ENCODE results near the gene AASDHPPT.
"Not testable (repeated sequence)": the region's sequence is repeated elsewhere in the genome, so short reads cannot be mapped to it uniquely, and the experiment has no call there.

AASDHPPT gene

GRCh38 chr11:106077609-106078455 is at the start of gene AASDHPPT:
TSS of gene AASDHPPT (plus strand) at chr11:106077662. CDS start at chr11:106077711, 49 bp downstream.
- Histone ChIP-seq H3K27ac (ENCODE audit: low read depth, low read length) (peak within 1 kb of the TSS; percentile 85), H3K27me3 (ENCODE audit: control insufficient read depth in 1 of 2, insufficient read depth in 2 of 2, low read length in 2 of 2) (no peaks in the 10 kb centered on the region), H3K9me3 (ENCODE audit: low read length) (no peaks in the 10 kb centered on the region), H3K9ac (ENCODE audit: low read length) (peak within 1 kb of the TSS; percentile 86), H3K4me1 (ENCODE audit: insufficient read depth, low read length) (peaks cover 39% of the 10 kb centered on the region), H3K4me3 (ENCODE audit: low read depth in 1 of 2, low read length in 2 of 2) (peak within 1 kb of the TSS; percentile 82 to 94), H3K36me3 (ENCODE audit: insufficient read depth, low read length) (peaks cover 21% of the 10 kb centered on the region)

- Histone ChIP-seq H3K9ac (ENCODE audit: low read length) (no peak overlapping the region), H3K27ac (ENCODE audit: low read depth, low read length) (no peak overlapping the region), H3K4me3 (ENCODE audit: low read depth in 1 of 2, low read length in 2 of 2) (no peak overlapping the region), H3K9me3 (ENCODE audit: low read length) (no peaks in the 10 kb centered on the region), H3K27me3 (ENCODE audit: control insufficient read depth in 1 of 2, insufficient read depth in 2 of 2, low read length in 2 of 2) (no peaks in the 10 kb centered on the region), H3K4me1 (ENCODE audit: insufficient read depth, low read length) (no peaks in the 10 kb centered on the region), H3K36me3 (ENCODE audit: insufficient read depth, low read length) (no peaks in the 10 kb centered on the region)
Measured at GRCh38 chr11:106030609-106031008, 46.9 kb upstream of the AASDHPPT start.

- no peaks in the 10 kb centered on the region for H3K4me1 ChIP-seq (ENCODE audit: insufficient read depth, low read length)
- H3K4me3 ChIP-seq (ENCODE audit: low read depth in 1 of 2, low read length in 2 of 2): no peak overlapping the region
- H3K36me3 ChIP-seq (ENCODE audit: insufficient read depth, low read length): no peaks in the 10 kb centered on the region
- no peak overlapping the region for H3K9ac ChIP-seq (ENCODE audit: low read length)
- H3K27me3 ChIP-seq (ENCODE audit: control insufficient read depth in 1 of 2, insufficient read depth in 2 of 2, low read length in 2 of 2): no peaks in the 10 kb centered on the region
- no peak overlapping the region for H3K27ac ChIP-seq (ENCODE audit: low read depth, low read length)
- no peaks in the 10 kb centered on the region for H3K9me3 ChIP-seq (ENCODE audit: low read length)
Measured at GRCh38 chr11:106031202-106031810, 46.2 kb upstream of the AASDHPPT start.

- no peaks in the 10 kb centered on the region for H3K4me1 ChIP-seq (ENCODE audit: insufficient read depth, low read length)
- no peak overlapping the region for H3K27ac ChIP-seq (ENCODE audit: low read depth, low read length)
- no peaks in the 10 kb centered on the region for H3K9me3 ChIP-seq (ENCODE audit: low read length)
- no peaks in the 10 kb centered on the region for H3K36me3 ChIP-seq (ENCODE audit: insufficient read depth, low read length)
- no peaks in the 10 kb centered on the region for H3K27me3 ChIP-seq (ENCODE audit: control insufficient read depth in 1 of 2, insufficient read depth in 2 of 2, low read length in 2 of 2)
- no peak overlapping the region for H3K9ac ChIP-seq (ENCODE audit: low read length)
- no peak overlapping the region for H3K4me3 ChIP-seq (ENCODE audit: low read depth in 1 of 2, low read length in 2 of 2)
Measured at GRCh38 chr11:106031936-106032335, 45.5 kb upstream of the AASDHPPT start.

GRCh38 chr11:106032861-106033260 is 44.6 kb upstream of the AASDHPPT start:
- Histone ChIP-seq H3K9ac (ENCODE audit: low read length) (no peak overlapping the region), H3K36me3 (ENCODE audit: insufficient read depth, low read length) (no peaks in the 10 kb centered on the region), H3K4me3 (ENCODE audit: low read depth in 1 of 2, low read length in 2 of 2) (no peak overlapping the region)

GRCh38 chr11:106043540-106043939 is 33.9 kb upstream of the AASDHPPT start:
- H3K27ac ChIP-seq (ENCODE audit: low read depth, low read length): no peak overlapping the region
- H3K36me3 ChIP-seq (ENCODE audit: insufficient read depth, low read length): no peaks in the 10 kb centered on the region
- no peaks in the 10 kb centered on the region for H3K9me3 ChIP-seq (ENCODE audit: low read length)
- no peak overlapping the region for H3K9ac ChIP-seq (ENCODE audit: low read length)
- H3K4me3 ChIP-seq (ENCODE audit: low read depth in 1 of 2, low read length in 2 of 2): no peak overlapping the region
- no peaks in the 10 kb centered on the region for H3K27me3 ChIP-seq (ENCODE audit: control insufficient read depth in 1 of 2, insufficient read depth in 2 of 2, low read length in 2 of 2)
- no peaks in the 10 kb centered on the region for H3K4me1 ChIP-seq (ENCODE audit: insufficient read depth, low read length)

More at GRCh38 chr11:106032861-106033260, 44.6 kb upstream of the AASDHPPT start:
- Histone ChIP-seq H3K9me3 (ENCODE audit: low read length) (no peaks in the 10 kb centered on the region), H3K27me3 (ENCODE audit: control insufficient read depth in 1 of 2, insufficient read depth in 2 of 2, low read length in 2 of 2) (no peaks in the 10 kb centered on the region), H3K27ac (ENCODE audit: low read depth, low read length) (no peak overlapping the region), H3K4me1 (ENCODE audit: insufficient read depth, low read length) (no peaks in the 10 kb centered on the region)

GRCh38 chr11:106047631-106048030 is 29.8 kb upstream of the AASDHPPT start:
- Histone ChIP-seq H3K4me1 (ENCODE audit: insufficient read depth, low read length) (no peaks in the 10 kb centered on the region), H3K9ac (ENCODE audit: low read length) (no peak overlapping the region), H3K27ac (ENCODE audit: low read depth, low read length) (no peak overlapping the region), H3K4me3 (ENCODE audit: low read depth in 1 of 2, low read length in 2 of 2) (no peak overlapping the region), H3K36me3 (ENCODE audit: insufficient read depth, low read length) (no peaks in the 10 kb centered on the region), H3K27me3 (ENCODE audit: control insufficient read depth in 1 of 2, insufficient read depth in 2 of 2, low read length in 2 of 2) (no peaks in the 10 kb centered on the region), H3K9me3 (ENCODE audit: low read length) (no peaks in the 10 kb centered on the region)

- Histone ChIP-seq H3K9me3 (ENCODE audit: low read length) (no peaks in the 10 kb centered on the region), H3K4me3 (ENCODE audit: low read depth in 1 of 2, low read length in 2 of 2) (no peak overlapping the region), H3K4me1 (ENCODE audit: insufficient read depth, low read length) (no peaks in the 10 kb centered on the region), H3K27me3 (ENCODE audit: control insufficient read depth in 1 of 2, insufficient read depth in 2 of 2, low read length in 2 of 2) (no peaks in the 10 kb centered on the region), H3K9ac (ENCODE audit: low read length) (no peak overlapping the region), H3K36me3 (ENCODE audit: insufficient read depth, low read length) (no peaks in the 10 kb centered on the region), H3K27ac (ENCODE audit: low read depth, low read length) (no peak overlapping the region)
Measured at GRCh38 chr11:106049727-106050476, 27.6 kb upstream of the AASDHPPT start.

- H3K27me3 ChIP-seq (ENCODE audit: control insufficient read depth in 1 of 2, insufficient read depth in 2 of 2, low read length in 2 of 2): no peaks in the 10 kb centered on the region
- H3K4me3 ChIP-seq (ENCODE audit: low read depth in 1 of 2, low read length in 2 of 2): no peak overlapping the region
- H3K27ac ChIP-seq (ENCODE audit: low read depth, low read length): no peak overlapping the region
- no peaks in the 10 kb centered on the region for H3K36me3 ChIP-seq (ENCODE audit: insufficient read depth, low read length)
- H3K9me3 ChIP-seq (ENCODE audit: low read length): no peaks in the 10 kb centered on the region
- no peak overlapping the region for H3K9ac ChIP-seq (ENCODE audit: low read length)
- H3K4me1 ChIP-seq (ENCODE audit: insufficient read depth, low read length): no peaks in the 10 kb centered on the region
Measured at GRCh38 chr11:106051103-106051502, 26.4 kb upstream of the AASDHPPT start.

GRCh38 chr11:106058377-106058776 is 19.1 kb upstream of the AASDHPPT start:
- not testable (repeated sequence) for H3K4me1 ChIP-seq (ENCODE audit: insufficient read depth, low read length); H3K27me3 ChIP-seq (ENCODE audit: control insufficient read depth in 1 of 2, insufficient read depth in 2 of 2, low read length in 2 of 2); H3K9me3 ChIP-seq (ENCODE audit: low read length); H3K36me3 ChIP-seq (ENCODE audit: insufficient read depth, low read length); H3K4me3 ChIP-seq (ENCODE audit: low read depth in 1 of 2, low read length in 2 of 2); H3K9ac ChIP-seq (ENCODE audit: low read length); H3K27ac ChIP-seq (ENCODE audit: low read depth, low read length)

- Histone ChIP-seq H3K9ac (ENCODE audit: low read length) (no peak overlapping the region), H3K27ac (ENCODE audit: low read depth, low read length) (no peak overlapping the region), H3K36me3 (ENCODE audit: insufficient read depth, low read length) (no peaks in the 10 kb centered on the region), H3K9me3 (ENCODE audit: low read length) (no peaks in the 10 kb centered on the region), H3K27me3 (ENCODE audit: control insufficient read depth in 1 of 2, insufficient read depth in 2 of 2, low read length in 2 of 2) (no peaks in the 10 kb centered on the region), H3K4me3 (ENCODE audit: low read depth in 1 of 2, low read length in 2 of 2) (no peak overlapping the region), H3K4me1 (ENCODE audit: insufficient read depth, low read length) (no peaks in the 10 kb centered on the region)
Measured at GRCh38 chr11:106059617-106060016, 17.8 kb upstream of the AASDHPPT start.
